Measurements from ENCODE around the gene CSRNP3. TPM values are rescaled to one million over a fixed set of nuclear protein-coding genes. Genes with fewer than 3 reads are reported as not detected.
A peak's percentile ranks its signal among the peaks of the same experiment; 100 is the strongest.
"Not testable (repeated sequence)": the region's sequence is repeated elsewhere in the genome, so short reads cannot be mapped to it uniquely, and the experiment has no call there.

The CSRNP3 gene
- total RNA-seq, 1 donor from 2014 or later: 31.2 TPM

GRCh38 chr2:165586019-165586418, 116.5 kb downstream of the CSRNP3 start:
- no peak for DNase-seq (ENCODE audit: low spot score in 2 of 2, unreplicated experiment in 2 of 2)
- H3K27ac Mint-ChIP-seq: peak overlapping the region; percentile 90
- H3K9me3 Mint-ChIP-seq: peaks cover 5% of the 10 kb centered on the region
- peaks cover 50% of the 10 kb centered on the region for H3K4me1 Mint-ChIP-seq
- no peak overlapping the region for H3K4me3 Mint-ChIP-seq
- no peak for TF ChIP-seq CTCF (IDR thresholded peaks at IDR 0.05; ENCODE audit: unreplicated experiment)
- H3K36me3 Mint-ChIP-seq: peaks cover 18% of the 10 kb centered on the region
- H3K27me3 Mint-ChIP-seq (ENCODE audit: low read depth): no peaks in the 10 kb centered on the region

GRCh38 chr2:165587335-165587938, 117.9 kb downstream of the CSRNP3 start:
- Mint-ChIP-seq H3K36me3 (peaks cover 31% of the 10 kb centered on the region), H3K27ac (peak overlapping the region; percentile 80), H3K4me1 (peaks cover 45% of the 10 kb centered on the region), H3K9me3 (peaks cover 8% of the 10 kb centered on the region), H3K27me3 (ENCODE audit: low read depth) (no peaks in the 10 kb centered on the region), H3K4me3 (no peak overlapping the region)
- TF ChIP-seq CTCF (IDR thresholded peaks at IDR 0.05; ENCODE audit: unreplicated experiment): no peak
- no peak for DNase-seq (ENCODE audit: low spot score in 2 of 2, unreplicated experiment in 2 of 2)

- Mint-ChIP-seq H3K36me3 (peaks cover 30% of the 10 kb centered on the region), H3K4me1 (peaks cover 22% of the 10 kb centered on the region)
- not testable (repeated sequence) for H3K27ac Mint-ChIP-seq; H3K9me3 Mint-ChIP-seq; H3K4me3 Mint-ChIP-seq; DNase-seq (ENCODE audit: low spot score in 2 of 2, unreplicated experiment in 2 of 2); H3K27me3 Mint-ChIP-seq (ENCODE audit: low read depth)
Measured at GRCh38 chr2:165590999-165591398, 121.5 kb downstream of the CSRNP3 start.

- H3K36me3 Mint-ChIP-seq: peaks cover 34% of the 10 kb centered on the region
- H3K4me3 Mint-ChIP-seq: no peak overlapping the region
- H3K27me3 Mint-ChIP-seq (ENCODE audit: low read depth): no peaks in the 10 kb centered on the region
Measured at GRCh38 chr2:165593081-165593480, 123.6 kb downstream of the CSRNP3 start.

GRCh38 chr2:165594231-165594934, 124.9 kb downstream of the CSRNP3 start:
- Mint-ChIP-seq H3K27ac (no peak overlapping the region), H3K4me1 (peaks cover 2% of the 10 kb centered on the region), H3K4me3 (no peak overlapping the region), H3K9me3 (peaks cover 8% of the 10 kb centered on the region), H3K27me3 (ENCODE audit: low read depth) (no peaks in the 10 kb centered on the region), H3K36me3 (peaks cover 45% of the 10 kb centered on the region)
- TF ChIP-seq CTCF (IDR thresholded peaks at IDR 0.05; ENCODE audit: unreplicated experiment): no peak
- no peak for DNase-seq (ENCODE audit: low spot score in 2 of 2, unreplicated experiment in 2 of 2)

More at GRCh38 chr2:165593081-165593480, 123.6 kb downstream of the CSRNP3 start:
- DNase-seq (ENCODE audit: low spot score in 2 of 2, unreplicated experiment in 2 of 2): no peak
- no peak for TF ChIP-seq CTCF (IDR thresholded peaks at IDR 0.05; ENCODE audit: unreplicated experiment)
- no peak overlapping the region for H3K27ac Mint-ChIP-seq
- H3K9me3 Mint-ChIP-seq: peaks cover 8% of the 10 kb centered on the region
- peaks cover 2% of the 10 kb centered on the region for H3K4me1 Mint-ChIP-seq

- peak overlapping the region; percentile 51 for H3K27ac Mint-ChIP-seq
- no peak overlapping the region for H3K4me3 Mint-ChIP-seq
- TF ChIP-seq CTCF (IDR thresholded peaks at IDR 0.05; ENCODE audit: unreplicated experiment): no peak
- no peaks in the 10 kb centered on the region for H3K27me3 Mint-ChIP-seq (ENCODE audit: low read depth)
- H3K36me3 Mint-ChIP-seq: peaks cover 45% of the 10 kb centered on the region
- H3K4me1 Mint-ChIP-seq: peaks cover 2% of the 10 kb centered on the region
- DNase-seq (ENCODE audit: low spot score in 2 of 2, unreplicated experiment in 2 of 2): no peak
- H3K9me3 Mint-ChIP-seq: peaks cover 8% of the 10 kb centered on the region
Measured at GRCh38 chr2:165594935-165595255, 125.4 kb downstream of the CSRNP3 start.
